Esophagus muscularis mucosa (tissue), 4 donors: ENCODE results near the gene ATP2B1. TPM values are rescaled to one million over a fixed set of nuclear protein-coding genes. Genes with fewer than 3 reads are reported as not detected.

Source experiments
- DNase-seq: peaks from one replicate; pipeline ENCODE4 v3.0.0-alpha.2; 2017; ENCODE audit errors: extremely low spot score
- H3K27ac ChIP-seq, 4 donors: fragments of 200-600 bp; sonication (generic); replicated peaks in 1 of 4; 1 replicate in 3 of 4; 2 replicates in 1 of 4; pipeline ENCODE4 v1.5.1; 2016 to 2019; ENCODE audit warnings: mild to moderate bottlenecking in 1 of 4
- H3K27me3 ChIP-seq, 4 donors: fragments of 200-600 bp; sonication (generic); one replicate each; pipeline versions ENCODE4 v1.5.1 to v1.6.0; 2016 to 2019
- H3K36me3 ChIP-seq, 4 donors: fragments of 200-600 bp; sonication (generic); one replicate each; pipeline ENCODE4 v1.5.1; 2016 to 2019
- H3K4me1 ChIP-seq, 4 donors: fragments of 200-600 bp; sonication (generic); one replicate each; pipeline ENCODE4 v1.5.1; 2016 to 2019
- H3K4me3 ChIP-seq, 4 donors: fragments of 200-600 bp; sonication (generic); 1 replicate in 2 of 4; 2 replicates in 2 of 4; pipeline ENCODE4 v1.5.1; 2016 to 2019; ENCODE audit warnings: mild to moderate bottlenecking in 4 of 4, moderate library complexity in 1 of 4
- H3K9me3 ChIP-seq, 4 donors: fragments of 200-600 bp; sonication (generic); 1 replicate in 3 of 4; 2 replicates in 1 of 4; pipeline ENCODE4 v1.5.1; 2016 to 2019
- CTCF ChIP-seq, 3 experiments: fragments of 200-600 bp in 2 of 3; fragments of 450-650 bp in 1 of 3; sonication (generic) in 2 of 3; IDR thresholded peaks; one replicate each; pipeline ENCODE4 v1.5.1; 2017 to 2019; ENCODE audit warnings: antibody characterized with exemption in 3 of 3, mild to moderate bottlenecking in 2 of 3, moderate library complexity in 1 of 3
- EP300 ChIP-seq: sonication (generic); formaldehyde crosslinking; IDR thresholded peaks from one replicate; pipeline ENCODE4 v1.6.1; 2017; ENCODE audit warnings: antibody characterized with exemption
- POLR2A ChIP-seq: fragments of 450-650 bp; IDR thresholded peaks from one replicate; pipeline ENCODE4 v1.6.1; 2017; ENCODE audit warnings: antibody characterized with exemption, moderate library complexity, mild to moderate bottlenecking, low read depth
- POLR2AphosphoS5 ChIP-seq, 2 donors: sonication (generic); formaldehyde crosslinking; IDR thresholded peaks; one replicate each; pipeline ENCODE4 v1.6.1; 2017; ENCODE audit warnings: antibody characterized with exemption in 2 of 2
- WGBS: methylation state at CpG from one replicate; pipeline ENCODE4 v1.1.5; 2018; 5-methylcytosine and 5-hydroxymethylcytosine counted together
- intact Hi-C: fragments of 100-400 bp; cut with DNase I; formaldehyde crosslinking; loops from one replicate; pipeline ENCODE4 v1.15.1; 2023
- total RNA-seq, 4 donors: library from RNA; depleted of rRNA; stranded (reverse); fragments of >200 nt; gene quantifications; one replicate each; pipeline versions ENCODE4 v1.1.0 to v1.2.1, GENCODE V29; 2016

The ATP2B1 gene
- total RNA-seq, 4 donors from 2014 or later: 16.0 to 36.9 (median 20.7) TPM

GRCh38 chr12:89649139-89649538, 59.5 kb downstream of the ATP2B1 start:
- WGBS: no CpG with 5 or more reads among the region's 2 CpGs
- no peaks in the 10 kb centered on the region for H3K9me3 ChIP-seq
- no peak overlapping the region for H3K4me3 ChIP-seq
- no peaks in the 10 kb centered on the region for H3K36me3 ChIP-seq
- H3K4me1 ChIP-seq: peaks cover 0 to 6% (median 0%) of the 10 kb centered on the region in 4 donors
- TF ChIP-seq CTCF (IDR thresholded peaks at IDR 0.05) (no peak), EP300 (no peak), POLR2AphosphoS5 (IDR thresholded peaks at IDR 0.05) (no peak), POLR2A (no peak)
- H3K27ac ChIP-seq: no peak overlapping the region
- DNase-seq: no peak
- intact Hi-C loops: no loop called here
- no peaks in the 10 kb centered on the region for H3K27me3 ChIP-seq

GRCh38 chr12:89648211-89648930, 60.3 kb downstream of the ATP2B1 start:
- intact Hi-C loops: no loop called here
- TF ChIP-seq CTCF (IDR thresholded peaks at IDR 0.05) (no peak), POLR2AphosphoS5 (IDR thresholded peaks at IDR 0.05) (no peak), EP300 (no peak), POLR2A (no peak)
- H3K9me3 ChIP-seq: no peaks in the 10 kb centered on the region
- no peaks in the 10 kb centered on the region for H3K36me3 ChIP-seq
- no peak overlapping the region for H3K4me3 ChIP-seq
- H3K4me1 ChIP-seq: peaks cover 0 to 6% (median 0%) of the 10 kb centered on the region in 4 donors
- H3K27ac ChIP-seq: no peak overlapping the region
- H3K27me3 ChIP-seq: no peaks in the 10 kb centered on the region
- WGBS: 76% methylated on average over 4 of the region's 4 CpGs
- DNase-seq: no peak

GRCh38 chr12:89645434-89645833, 63.2 kb downstream of the ATP2B1 start:
- no peak for TF ChIP-seq EP300
- TF ChIP-seq POLR2AphosphoS5 (IDR thresholded peaks at IDR 0.05): no peak
- TF ChIP-seq CTCF (IDR thresholded peaks at IDR 0.05): no peak
- TF ChIP-seq POLR2A: no peak
- peaks cover 0 to 13% (median 6%) of the 10 kb centered on the region in 4 donors for H3K36me3 ChIP-seq
- intact Hi-C loops: no loop called here
- H3K27ac ChIP-seq: no peak overlapping the region
- H3K4me3 ChIP-seq: no peak overlapping the region
- 86% methylated on average over 1 of the region's 1 CpG for WGBS
- no peak for DNase-seq
- H3K4me1 ChIP-seq: peaks cover 0 to 6% (median 0%) of the 10 kb centered on the region in 4 donors
- H3K9me3 ChIP-seq: no peaks in the 10 kb centered on the region
- no peaks in the 10 kb centered on the region for H3K27me3 ChIP-seq

- Histone ChIP-seq H3K4me3 (no peak overlapping the region), H3K9me3 (no peaks in the 10 kb centered on the region), H3K27ac (no peak overlapping the region), H3K4me1 (peaks cover 0 to 6% (median 0%) of the 10 kb centered on the region in 4 donors), H3K27me3 (no peaks in the 10 kb centered on the region), H3K36me3 (peaks cover 0 to 14% (median 8%) of the 10 kb centered on the region in 4 donors)
- intact Hi-C loops: no loop called here
- WGBS: 86% methylated on average over 5 of the region's 5 CpGs
- DNase-seq: no peak
- TF ChIP-seq EP300: no peak
Observed at GRCh38 chr12:89642959-89643358, 65.7 kb downstream of the ATP2B1 start.

GRCh38 chr12:89636776-89637160, 71.9 kb downstream of the ATP2B1 start:
- peaks cover 0 to 20% (median 4%) of the 10 kb centered on the region in 4 donors for H3K36me3 ChIP-seq
- no peak overlapping the region for H3K4me3 ChIP-seq
- H3K9me3 ChIP-seq: no peaks in the 10 kb centered on the region
- intact Hi-C loops: no loop called here
- H3K4me1 ChIP-seq: peaks cover 0 to 11% (median 4%) of the 10 kb centered on the region in 4 donors
- WGBS: 80% methylated on average over 1 of the region's 1 CpG
- no peaks in the 10 kb centered on the region for H3K27me3 ChIP-seq
- no peak for TF ChIP-seq POLR2AphosphoS5 (IDR thresholded peaks at IDR 0.05)
- TF ChIP-seq POLR2A: no peak
- TF ChIP-seq CTCF (IDR thresholded peaks at IDR 0.05): no peak
- TF ChIP-seq EP300: no peak
- no peak overlapping the region for H3K27ac ChIP-seq
- DNase-seq: no peak
